ENCODE measurements around the gene RETREG2. TPM values are rescaled to one million over a fixed set of nuclear protein-coding genes. Genes with fewer than 3 reads are reported as not detected.
A peak's percentile ranks its signal among the peaks of the same experiment; 100 is the strongest.

Gene RETREG2
- total and polyA plus RNA-seq, 2 experiments from 2014 or later = 20.7 to 120 TPM

DNA sequence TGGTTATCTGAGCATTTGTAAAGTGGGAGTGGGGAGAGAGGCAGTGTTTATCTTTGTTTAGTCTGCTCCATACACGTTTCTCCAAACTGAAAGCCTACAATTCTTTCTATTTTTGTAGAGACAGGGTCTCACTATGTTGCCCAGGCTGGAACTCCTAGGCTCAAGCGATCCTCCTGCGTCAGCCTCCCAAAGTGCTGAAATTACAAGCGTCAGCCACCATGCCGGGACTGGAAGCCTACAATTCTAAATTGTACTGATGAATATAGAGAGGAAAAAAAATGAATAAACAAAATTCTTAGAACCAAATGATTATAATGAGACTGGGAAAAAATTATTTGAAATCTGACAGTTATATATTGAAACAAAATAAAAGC lies 27.1 kb downstream of the RETREG2 start:
- Histone ChIP-seq H3K4me2 (ENCODE audit: unreplicated experiment) (no peak overlapping the region), H3K36me3 (ENCODE audit: low read depth) (no peaks in the 10 kb centered on the region), H3K27me3 (replicated peaks; ENCODE audit: insufficient read depth) (no peaks in the 10 kb centered on the region), H3K4me1 (ENCODE audit: insufficient read depth) (peaks cover 11% of the 10 kb centered on the region; the same call in 1 of the 2 replicates), H3K4me3 (no peak overlapping the region), H3K79me2 (ENCODE audit: insufficient read depth) (0 out of 2 replicates have a peak, but pooled peaks cover 3% of the 10 kb centered on the region), H2AFZ (no peak overlapping the region), H3K9me3 (ENCODE audit: low read depth) (no peaks in the 10 kb centered on the region), H3K9ac (no peak overlapping the region), H3F3A (ENCODE audit: insufficient read depth) (peaks cover 17% of the 10 kb centered on the region), H4K20me1 (ENCODE audit: insufficient read depth) (no peaks in the 10 kb centered on the region), H3K9me2 (ENCODE audit: insufficient read depth) (no peaks in the 10 kb centered on the region), H3K27ac (no peak overlapping the region)
- in situ Hi-C loops (cut with MboI) = no loop called here
- no peak for DNase-seq
- WGBS, 2 experiments (ENCODE audit: low coverage in 1 of 2, low lambda C conversion rate in 2 of 2, missing lambda C conversion rate in 2 of 2) = 78 to 79% methylated on average over 5 of the region's 5 CpGs
- TF ChIP-seq EZH2 (IDR thresholded peaks at IDR 0.05; ENCODE audit: insufficient read depth, poor library complexity, severe bottlenecking) (no peak), EZH2phosphoT487 (IDR thresholded peaks at IDR 0.05; ENCODE audit: insufficient read depth, low read depth) (no peak)

DNA sequence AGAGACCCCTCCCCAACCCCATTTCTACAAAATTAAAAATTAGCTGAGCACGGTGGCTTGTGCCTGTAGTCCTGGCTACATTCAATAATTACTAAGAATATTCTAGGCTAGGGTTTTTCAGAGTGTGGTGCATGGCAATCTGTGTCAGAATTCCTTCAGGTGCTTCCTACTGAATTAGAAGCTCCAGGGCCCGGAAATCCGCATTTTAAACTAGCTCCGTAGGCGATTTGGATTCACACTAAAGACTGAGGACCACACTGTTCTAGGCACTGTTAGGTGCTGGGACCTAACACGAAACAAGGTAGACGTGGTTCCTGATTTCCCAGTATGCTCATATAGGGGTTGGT lies 27.9 kb downstream of the RETREG2 start:
- Histone ChIP-seq H3K9me3 (ENCODE audit: low read depth) (no peaks in the 10 kb centered on the region), H3K4me3 (peak overlapping the region; percentile 78), H3K4me1 (ENCODE audit: insufficient read depth) (peaks cover 11% of the 10 kb centered on the region; the same call in 1 of the 2 replicates), H3K9ac (peak overlapping the region; percentile 77), H2AFZ (peak overlapping the region; percentile 88), H3K27me3 (replicated peaks; ENCODE audit: insufficient read depth) (no peaks in the 10 kb centered on the region), H3K27ac (peak overlapping the region; percentile 69), H3F3A (ENCODE audit: insufficient read depth) (peaks cover 17% of the 10 kb centered on the region), H4K20me1 (ENCODE audit: insufficient read depth) (no peaks in the 10 kb centered on the region), H3K79me2 (ENCODE audit: insufficient read depth) (0 out of 2 replicates have a peak, but pooled peaks cover 3% of the 10 kb centered on the region), H3K4me2 (ENCODE audit: unreplicated experiment) (peak overlapping the region; percentile 93), H3K36me3 (ENCODE audit: low read depth) (no peaks in the 10 kb centered on the region), H3K9me2 (ENCODE audit: insufficient read depth) (no peaks in the 10 kb centered on the region)
- no peak for TF ChIP-seq EZH2phosphoT487 (IDR thresholded peaks at IDR 0.05; ENCODE audit: insufficient read depth, low read depth)
- TF ChIP-seq EZH2 (IDR thresholded peaks at IDR 0.05; ENCODE audit: insufficient read depth, poor library complexity, severe bottlenecking) = no peak
- no peak for DNase-seq
- WGBS, 2 experiments (ENCODE audit: low coverage in 1 of 2, low lambda C conversion rate in 2 of 2, missing lambda C conversion rate in 2 of 2) = 23 to 27% methylated on average over 7 of the region's 7 CpGs
- in situ Hi-C loops (cut with MboI) = no loop called here

DNA sequence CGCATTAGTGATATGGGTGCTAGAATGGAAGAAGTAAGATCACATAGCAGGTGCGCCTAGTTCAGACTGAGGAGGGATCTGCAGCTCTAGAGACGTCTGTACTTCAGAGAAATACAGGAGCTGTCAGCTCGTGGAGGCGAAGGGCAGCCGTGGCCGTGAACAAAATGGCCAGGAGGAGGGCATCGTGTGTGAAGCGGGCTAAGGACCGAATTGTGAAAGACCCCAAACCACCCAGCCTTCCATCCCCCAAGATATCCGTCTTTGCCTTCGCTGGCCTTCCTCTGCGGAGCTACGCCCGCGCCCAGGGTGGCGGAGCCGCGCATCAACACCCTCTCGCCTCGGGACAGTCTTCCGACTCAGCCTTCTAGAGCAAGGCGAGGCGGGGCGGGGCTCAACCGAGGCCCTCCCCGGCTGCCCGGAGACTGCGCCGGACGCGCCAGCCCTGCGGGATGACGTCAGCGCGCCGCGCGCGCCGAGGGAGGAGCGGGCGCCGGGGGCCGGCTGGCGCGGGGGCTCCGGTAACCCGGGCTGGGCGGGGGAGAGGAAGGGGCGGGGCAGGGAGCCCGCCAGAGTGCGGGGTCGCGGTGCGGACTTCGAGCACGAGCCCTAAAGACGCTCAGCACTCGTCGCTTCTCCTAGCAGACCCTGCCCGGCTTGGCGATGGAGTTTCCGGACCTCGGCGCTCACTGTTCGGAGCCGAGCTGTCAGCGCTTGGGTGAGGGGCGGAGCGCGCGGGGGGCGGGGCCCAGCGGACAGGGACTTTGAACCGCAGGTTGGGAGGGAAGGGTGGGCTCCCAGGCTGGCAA lies 28.5 kb downstream of the RETREG2 start, which contains the start of gene ZFAND2B:
Gene ZFAND2B, plus strand, starts transcription at position 455 of the 806 bp plus-strand sequence. Its CDS starts 206 bp downstream, at position 661.
- no peaks in the 10 kb centered on the region for H3K9me2 ChIP-seq (ENCODE audit: insufficient read depth)
- DNase-seq = peak; percentile 98
- WGBS, 2 experiments (ENCODE audit: low coverage in 1 of 2, low lambda C conversion rate in 2 of 2, missing lambda C conversion rate in 2 of 2) = 1% methylated on average over 46 to 54 of the region's 76 CpGs
- H3K9me3 ChIP-seq (ENCODE audit: low read depth) = no peaks in the 10 kb centered on the region
- H3K27me3 ChIP-seq (replicated peaks; ENCODE audit: insufficient read depth) = no peaks in the 10 kb centered on the region
- TF ChIP-seq EZH2phosphoT487 (IDR thresholded peaks at IDR 0.05; ENCODE audit: insufficient read depth, low read depth) (no peak), EZH2 (IDR thresholded peaks at IDR 0.05; ENCODE audit: insufficient read depth, poor library complexity, severe bottlenecking) (no peak)
- H3K9ac ChIP-seq = peak within 1 kb of the TSS; percentile 77
- no peaks in the 10 kb centered on the region for H3K36me3 ChIP-seq (ENCODE audit: low read depth)
- no peaks in the 10 kb centered on the region for H4K20me1 ChIP-seq (ENCODE audit: insufficient read depth)
- H3K4me3 ChIP-seq = peak within 1 kb of the TSS; percentile 78
- peaks cover 17% of the 10 kb centered on the region for H3F3A ChIP-seq (ENCODE audit: insufficient read depth)
- in situ Hi-C loops (cut with MboI) = no loop called here
- H3K4me1 ChIP-seq (ENCODE audit: insufficient read depth) = peaks cover 11% of the 10 kb centered on the region; the same call in 1 of the 2 replicates
- H3K79me2 ChIP-seq (ENCODE audit: insufficient read depth) = 0 out of 2 replicates have a peak, but pooled peaks cover 3% of the 10 kb centered on the region
- H2AFZ ChIP-seq = peak within 1 kb of the TSS; percentile 88
- peak within 1 kb of the TSS; percentile 69 for H3K27ac ChIP-seq
- peak within 1 kb of the TSS; percentile 93 for H3K4me2 ChIP-seq (ENCODE audit: unreplicated experiment)

DNA sequence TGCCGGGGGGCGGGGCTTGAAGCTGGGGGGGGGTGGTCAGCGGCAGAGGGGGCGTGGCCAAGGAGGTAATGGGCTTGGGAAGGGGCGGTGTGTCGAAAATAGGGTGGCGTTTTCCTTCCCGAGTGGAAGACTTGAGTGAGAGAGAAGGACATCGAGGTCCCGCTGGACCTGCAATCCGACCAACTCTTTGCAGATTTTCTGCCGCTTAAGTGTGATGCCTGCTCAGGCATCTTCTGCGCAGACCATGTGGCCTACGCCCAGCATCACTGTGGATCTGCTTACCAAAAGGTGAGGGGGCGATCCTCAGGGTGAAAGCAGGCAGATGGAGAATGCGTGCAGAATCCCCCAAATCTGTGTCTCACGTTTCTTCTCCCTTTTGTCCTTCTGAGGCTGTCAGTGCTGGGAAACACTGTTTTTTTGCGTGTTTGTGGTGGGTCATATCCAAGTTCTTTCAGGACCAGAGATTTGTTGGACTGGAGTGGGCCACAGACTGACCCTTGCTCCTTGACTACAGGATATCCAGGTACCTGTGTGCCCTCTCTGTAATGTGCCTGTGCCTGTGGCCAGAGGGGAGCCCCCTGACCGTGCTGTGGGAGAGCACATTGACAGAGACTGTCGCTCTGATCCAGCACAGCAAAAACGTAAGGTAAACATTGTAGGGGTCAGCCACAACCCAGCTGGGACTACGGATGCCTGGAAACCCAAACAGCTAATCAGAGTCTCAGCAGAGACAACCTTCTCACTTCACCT lies 29.2 kb downstream of the RETREG2 start:
- Histone ChIP-seq H3K4me3 (peak overlapping the region; percentile 78), H3K9ac (peak overlapping the region; percentile 77), H3K27me3 (replicated peaks; ENCODE audit: insufficient read depth) (no peaks in the 10 kb centered on the region), H3K36me3 (ENCODE audit: low read depth) (no peaks in the 10 kb centered on the region), H3K4me2 (ENCODE audit: unreplicated experiment) (peak overlapping the region; percentile 93), H3K4me1 (ENCODE audit: insufficient read depth) (peaks cover 11% of the 10 kb centered on the region; the same call in 1 of the 2 replicates), H3F3A (ENCODE audit: insufficient read depth) (peaks cover 17% of the 10 kb centered on the region), H2AFZ (peak overlapping the region; percentile 88), H3K9me2 (ENCODE audit: insufficient read depth) (no peaks in the 10 kb centered on the region), H4K20me1 (ENCODE audit: insufficient read depth) (no peaks in the 10 kb centered on the region), H3K79me2 (ENCODE audit: insufficient read depth) (0 out of 2 replicates have a peak, but pooled peaks cover 3% of the 10 kb centered on the region), H3K9me3 (ENCODE audit: low read depth) (no peaks in the 10 kb centered on the region), H3K27ac (peak overlapping the region; percentile 69)
- in situ Hi-C loops (cut with MboI) = no loop called here
- no peak for DNase-seq
- TF ChIP-seq EZH2phosphoT487 (IDR thresholded peaks at IDR 0.05; ENCODE audit: insufficient read depth, low read depth) (no peak), EZH2 (IDR thresholded peaks at IDR 0.05; ENCODE audit: insufficient read depth, poor library complexity, severe bottlenecking) (no peak)
- 8 to 11% methylated on average over 18 to 22 of the region's 22 CpGs for WGBS, 2 experiments (ENCODE audit: low coverage in 1 of 2, low lambda C conversion rate in 2 of 2, missing lambda C conversion rate in 2 of 2)

Data from GM23248 (cell line).